ENCODE data around the gene ASCC1.

The ASCC1 gene

GRCh38 chr10:72096115-72097000, 119.7 kb downstream of the ASCC1 start:
- DNase-seq: no peak

- DNase-seq: no peak
These were observed 120.9 kb downstream of the ASCC1 start for GRCh38 chr10:72095195-72095594.

GRCh38 chr10:72094574-72094973, 121.5 kb downstream of the ASCC1 start:
- DNase-seq: no peak

- no peak for DNase-seq
These were observed 122.6 kb downstream of the ASCC1 start for GRCh38 chr10:72093450-72093849.

GRCh38 chr10:72092987-72093386, 123.1 kb downstream of the ASCC1 start:
- DNase-seq: no peak

GRCh38 chr10:72092171-72092924, 123.7 kb downstream of the ASCC1 start:
- DNase-seq: no peak

- no peak for DNase-seq
These were observed 125.8 kb downstream of the ASCC1 start for GRCh38 chr10:72090326-72090725.

GRCh38 chr10:72089618-72090017, 126.5 kb downstream of the ASCC1 start:
- no peak for DNase-seq

GRCh38 chr10:72088889-72089575, 127.0 kb downstream of the ASCC1 start:
- DNase-seq: no peak

- no peak for DNase-seq
These were observed 127.8 kb downstream of the ASCC1 start, which contains the start of gene SPOCK2 for GRCh38 chr10:72087969-72088888. TSS of gene SPOCK2 (minus strand) at chr10:72088551. CDS start at chr10:72088328, 223 bp downstream.

GRCh38 chr10:72087392-72087968, 128.6 kb downstream of the ASCC1 start:
- no peak for DNase-seq

GRCh38 chr10:72086466-72087391, 129.3 kb downstream of the ASCC1 start:
- no peak for DNase-seq

- DNase-seq: no peak
These were observed 130.1 kb downstream of the ASCC1 start for GRCh38 chr10:72085864-72086465.

GRCh38 chr10:72085166-72085565, 130.9 kb downstream of the ASCC1 start:
- DNase-seq: no peak

GRCh38 chr10:72083790-72084459, 132.2 kb downstream of the ASCC1 start:
- no peak for DNase-seq

- no peak for DNase-seq
These were observed 133.0 kb downstream of the ASCC1 start for GRCh38 chr10:72082856-72083789.

GRCh38 chr10:72081772-72082590, 134.1 kb downstream of the ASCC1 start:
- DNase-seq: no peak

GRCh38 chr10:72081210-72081609, 134.9 kb downstream of the ASCC1 start:
- no peak for DNase-seq

Measured in NCI-H187 treated with DMSO at 0.1 percent for 48 hours (cell line).